ENCODE results near the gene CRABP2. TPM values are rescaled to one million over a fixed set of nuclear protein-coding genes. Genes with fewer than 3 reads are reported as not detected.

Gene CRABP2
- total RNA-seq, 1 donor from 2014 or later, result 97.7 TPM

- intact Hi-C loops (cut with DNase I), result no loop called here
- no peak for DNase-seq (ENCODE audit: extremely low spot score in 2 of 2)
These were observed 33.5 kb upstream of the CRABP2 start for GRCh38 chr1:156738916-156739315.

GRCh38 chr1:156738407-156738806, 33.0 kb upstream of the CRABP2 start:
- TF ChIP-seq CTCF (IDR thresholded peaks at IDR 0.05) (no peak), POLR2A (IDR thresholded peaks at IDR 0.05) (no peak), POLR2AphosphoS5 (IDR thresholded peaks at IDR 0.05; ENCODE audit: insufficient read depth in 1 of 2, low read depth in 1 of 2) (no peak)
- no peak overlapping the region for H3K27ac ChIP-seq
- H3K27me3 ChIP-seq, result no peaks in the 10 kb centered on the region
- peaks cover 0 to 31% of the 10 kb centered on the region in 2 donors for H3K36me3 ChIP-seq
- no peaks in the 10 kb centered on the region for H3K9me3 ChIP-seq
- H3K4me1 ChIP-seq, result peaks cover 21% of the 10 kb centered on the region
- no peak overlapping the region for H3K4me3 ChIP-seq
- DNase-seq (ENCODE audit: extremely low spot score in 2 of 2), result no peak
- intact Hi-C loops (cut with DNase I), result no loop called here

More at GRCh38 chr1:156738916-156739315, 33.5 kb upstream of the CRABP2 start:
- TF ChIP-seq POLR2AphosphoS5 (IDR thresholded peaks at IDR 0.05; ENCODE audit: insufficient read depth in 1 of 2, low read depth in 1 of 2) (no peak), POLR2A (IDR thresholded peaks at IDR 0.05) (no peak), CTCF (IDR thresholded peaks at IDR 0.05) (no peak)
- Histone ChIP-seq H3K36me3 (peaks cover 0 to 36% of the 10 kb centered on the region in 2 donors), H3K9me3 (no peaks in the 10 kb centered on the region), H3K27me3 (no peaks in the 10 kb centered on the region), H3K27ac (no peak overlapping the region), H3K4me1 (peaks cover 21% of the 10 kb centered on the region), H3K4me3 (no peak overlapping the region)

- no peaks in the 10 kb centered on the region for H3K27me3 ChIP-seq
- TF ChIP-seq POLR2AphosphoS5 (IDR thresholded peaks at IDR 0.05; ENCODE audit: insufficient read depth in 1 of 2, low read depth in 1 of 2), result no peak
- no peak for TF ChIP-seq CTCF (IDR thresholded peaks at IDR 0.05)
- no peak for TF ChIP-seq POLR2A (IDR thresholded peaks at IDR 0.05)
- H3K36me3 ChIP-seq, result peaks cover 0 to 15% of the 10 kb centered on the region in 2 donors
- no peaks in the 10 kb centered on the region for H3K9me3 ChIP-seq
- no peak for DNase-seq (ENCODE audit: extremely low spot score in 2 of 2)
- intact Hi-C loops (cut with DNase I), result no loop called here
- no peak overlapping the region for H3K27ac ChIP-seq
- H3K4me1 ChIP-seq, result peaks cover 20% of the 10 kb centered on the region
- no peak overlapping the region for H3K4me3 ChIP-seq
These were observed 28.7 kb upstream of the CRABP2 start for GRCh38 chr1:156733989-156734584.

GRCh38 chr1:156728599-156729462, 23.4 kb upstream of the CRABP2 start, which contains the start of gene ISG20L2:
ISG20L2 (minus strand) TSS chr1:156728766; CDS start chr1:156727652, 1,114 bp downstream.
- peaks cover 59% of the 10 kb centered on the region for H3K4me1 ChIP-seq
- peak within 1 kb of the TSS; percentile 99 for H3K27ac ChIP-seq
- TF ChIP-seq POLR2A (IDR thresholded peaks at IDR 0.05) (peak in 1 of 2 donors; percentile 50), POLR2AphosphoS5 (IDR thresholded peaks at IDR 0.05; ENCODE audit: insufficient read depth in 1 of 2, low read depth in 1 of 2) (peak; percentile 71 to 93), CTCF (IDR thresholded peaks at IDR 0.05) (peak in 1 of 3 experiments; percentile 8)
- peak; percentile 99 for DNase-seq (ENCODE audit: extremely low spot score in 2 of 2)
- H3K27me3 ChIP-seq, result no peaks in the 10 kb centered on the region
- H3K9me3 ChIP-seq, result no peaks in the 10 kb centered on the region
- peak within 1 kb of the TSS; percentile 83 to 90 for H3K4me3 ChIP-seq
- H3K36me3 ChIP-seq, result peaks cover 0 to 7% of the 10 kb centered on the region in 2 donors
- intact Hi-C loops (cut with DNase I), result no loop called here

Measured in vagina (tissue), 2 donors.